DND-41 (cell line): Measurements from ENCODE around the gene NT5C.
"Not testable (repeated sequence)": the region's sequence is repeated elsewhere in the genome, so short reads cannot be mapped to it uniquely, and the experiment has no call there.

Source experiments
- EZH2 ChIP-seq: IDR thresholded peaks from 3 replicates; pipeline ENCODE4 v1.6.1; 2012; ENCODE audit warnings: borderline replicate concordance, low read depth, mild to moderate bottlenecking, moderate library complexity, low read length, inconsistent platforms; ENCODE audit not compliant: severe bottlenecking
- TF ChIP-seq, protein P1 (sequence below): IDR thresholded peaks from 2 replicates; pipeline ENCODE4 v1.5.1; 2012; ENCODE audit warnings: borderline replicate concordance, low read length, moderate library complexity, mild to moderate bottlenecking; ENCODE audit not compliant: poor library complexity, severe bottlenecking; ENCODE audit errors: extremely low read depth

- TF ChIP-seq, protein P1, sequence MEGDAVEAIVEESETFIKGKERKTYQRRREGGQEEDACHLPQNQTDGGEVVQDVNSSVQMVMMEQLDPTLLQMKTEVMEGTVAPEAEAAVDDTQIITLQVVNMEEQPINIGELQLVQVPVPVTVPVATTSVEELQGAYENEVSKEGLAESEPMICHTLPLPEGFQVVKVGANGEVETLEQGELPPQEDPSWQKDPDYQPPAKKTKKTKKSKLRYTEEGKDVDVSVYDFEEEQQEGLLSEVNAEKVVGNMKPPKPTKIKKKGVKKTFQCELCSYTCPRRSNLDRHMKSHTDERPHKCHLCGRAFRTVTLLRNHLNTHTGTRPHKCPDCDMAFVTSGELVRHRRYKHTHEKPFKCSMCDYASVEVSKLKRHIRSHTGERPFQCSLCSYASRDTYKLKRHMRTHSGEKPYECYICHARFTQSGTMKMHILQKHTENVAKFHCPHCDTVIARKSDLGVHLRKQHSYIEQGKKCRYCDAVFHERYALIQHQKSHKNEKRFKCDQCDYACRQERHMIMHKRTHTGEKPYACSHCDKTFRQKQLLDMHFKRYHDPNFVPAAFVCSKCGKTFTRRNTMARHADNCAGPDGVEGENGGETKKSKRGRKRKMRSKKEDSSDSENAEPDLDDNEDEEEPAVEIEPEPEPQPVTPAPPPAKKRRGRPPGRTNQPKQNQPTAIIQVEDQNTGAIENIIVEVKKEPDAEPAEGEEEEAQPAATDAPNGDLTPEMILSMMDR, result not testable (repeated sequence)
- TF ChIP-seq EZH2, result not testable (repeated sequence)
Measured at GRCh38 chr17:75132018-75133000, 767 bp upstream of the NT5C start.
